HG03442 (cell line): ENCODE measurements around the gene SLC25A13.
"Not testable (repeated sequence)": the region's sequence is repeated elsewhere in the genome, so short reads cannot be mapped to it uniquely, and the experiment has no call there.

Source experiments
- ATAC-seq: cut with Tn5 transposase; IDR thresholded peaks from one replicate; pipeline ENCODE4 v1.9.1; 2021; ENCODE audit warnings: mild to moderate bottlenecking, moderate library complexity; ENCODE audit not compliant: unreplicated experiment

SLC25A13 gene

GRCh38 chr7:96321658-96322372, at the start of gene SLC25A13:
Gene SLC25A13 (minus strand): TSS chr7:96322098. CDS start chr7:96321956, 142 bp downstream.
- peak; percentile 79 for ATAC-seq

- not testable (repeated sequence) for ATAC-seq
These were observed 44.0 kb upstream of the SLC25A13 start for GRCh38 chr7:96365916-96366315.

DNA sequence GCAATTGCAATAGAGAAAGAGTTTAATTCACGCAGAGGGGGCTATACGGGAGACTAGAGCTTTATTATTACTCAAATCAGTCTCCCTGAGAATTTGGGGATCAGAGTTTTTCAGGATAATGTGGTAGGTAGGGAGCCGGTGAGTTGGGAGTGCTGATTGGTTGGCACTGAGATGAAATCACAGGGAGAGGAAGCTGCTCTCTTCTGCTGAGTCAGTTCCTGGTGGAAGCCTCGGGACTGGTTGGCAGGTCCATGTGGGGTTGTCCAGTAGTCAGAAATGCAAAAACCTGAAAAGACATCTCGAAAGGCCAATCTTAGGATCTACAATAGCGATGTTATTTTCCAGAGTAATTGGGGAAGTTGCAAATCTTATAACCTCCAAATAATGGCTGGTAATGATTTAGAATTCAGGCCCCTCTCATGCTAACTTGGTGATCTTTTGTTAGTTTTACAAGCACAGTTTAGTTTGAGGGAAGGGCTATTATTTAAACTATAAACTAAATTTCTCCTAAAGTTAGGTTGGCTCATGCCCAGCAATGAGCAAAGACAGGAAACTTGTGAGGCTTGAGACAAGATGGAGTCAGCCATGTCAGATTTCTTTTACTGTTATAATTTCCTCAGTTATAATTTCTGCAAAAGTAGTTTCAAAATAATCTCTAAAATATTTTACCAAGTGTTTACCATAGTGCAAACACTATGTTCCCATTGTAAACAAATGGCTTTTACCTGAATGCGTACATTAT, 39.4 kb upstream of the SLC25A13 start:
- ATAC-seq, result no peak

DNA sequence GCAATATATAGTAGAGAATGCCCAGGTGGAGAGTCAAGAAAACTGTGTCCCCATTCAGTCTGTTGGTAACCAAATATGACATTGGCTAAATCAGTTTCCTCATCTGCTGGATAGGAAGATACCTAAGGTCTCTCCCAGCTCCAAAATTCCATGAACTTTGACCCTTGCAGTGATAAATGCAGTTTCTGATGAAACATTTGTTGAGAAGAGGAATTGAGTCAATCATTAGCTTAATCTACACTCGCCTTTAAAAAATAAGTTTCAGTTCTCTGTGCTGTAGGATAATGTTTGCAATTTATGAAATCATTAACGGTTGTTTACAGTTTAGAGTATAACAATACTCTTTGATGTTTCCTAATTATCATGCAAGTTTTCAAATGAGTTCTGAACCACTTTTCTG, 38.0 kb upstream of the SLC25A13 start:
- ATAC-seq, result no peak

GRCh38 chr7:96358236-96358971, 36.5 kb upstream of the SLC25A13 start:
- not testable (repeated sequence) for ATAC-seq

- no peak for ATAC-seq
These were observed 34.1 kb upstream of the SLC25A13 start for GRCh38 chr7:96355990-96356506.

DNA sequence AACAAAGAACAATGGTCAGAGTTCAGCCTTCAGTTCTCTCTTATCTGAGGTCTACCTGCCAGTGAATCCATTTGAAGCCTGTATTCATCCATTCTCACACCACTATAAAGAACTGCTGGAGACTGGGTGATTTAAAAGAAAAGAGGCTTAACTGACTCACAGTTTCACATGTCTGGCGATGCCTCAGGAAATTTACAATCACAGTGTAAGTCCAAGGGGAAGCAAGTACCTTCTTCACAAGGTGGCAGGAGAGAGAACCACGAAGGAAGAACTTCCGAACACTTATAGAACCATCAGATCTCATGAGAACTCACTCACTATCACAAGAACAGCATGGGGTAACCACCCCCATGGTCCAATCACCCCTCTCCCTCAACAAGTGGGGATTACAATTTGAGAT, 33.0 kb upstream of the SLC25A13 start:
- ATAC-seq, result no peak

DNA sequence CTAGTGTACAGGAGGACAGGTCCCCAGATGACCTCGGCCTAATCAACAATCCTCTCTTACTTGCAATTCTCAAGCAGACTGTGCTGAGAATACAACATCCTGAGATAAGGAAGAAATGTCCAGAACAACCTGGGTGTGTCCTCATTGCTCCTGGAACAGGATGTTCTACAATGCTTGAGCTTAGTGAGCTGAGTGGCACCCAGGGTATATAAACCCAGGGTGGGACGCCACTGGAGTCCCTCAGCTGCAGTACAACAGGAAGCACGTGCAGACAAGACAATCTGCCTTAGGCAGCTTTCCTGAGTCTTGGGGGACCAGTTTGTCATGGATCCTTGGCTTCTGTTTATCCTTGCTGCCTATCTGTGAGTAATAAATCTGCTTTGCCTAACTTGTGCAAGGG, 27.7 kb upstream of the SLC25A13 start:
- no peak for ATAC-seq

DNA sequence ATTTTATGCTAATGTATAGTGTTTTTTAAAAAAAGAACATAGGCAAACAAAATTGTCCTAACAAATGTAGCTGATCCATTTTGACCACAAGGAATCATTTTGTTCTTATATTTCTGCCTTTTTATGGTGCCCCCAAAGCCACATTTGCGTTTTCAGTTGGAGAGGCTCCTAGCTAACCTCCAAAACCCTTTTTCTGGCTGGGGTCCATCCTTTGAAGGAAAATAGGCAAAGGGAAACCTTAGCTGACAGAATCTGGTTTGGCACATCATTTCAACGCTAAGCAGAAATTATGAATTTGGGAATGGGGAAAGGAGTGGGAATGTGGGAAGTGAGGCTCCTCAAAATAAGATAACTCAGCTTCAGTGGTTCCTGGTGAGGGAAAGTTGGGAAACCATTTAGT, 25.6 kb upstream of the SLC25A13 start:
- no peak for ATAC-seq

- ATAC-seq, result no peak
These were observed 24.5 kb upstream of the SLC25A13 start for GRCh38 chr7:96346293-96346953.

GRCh38 chr7:96344236-96344635, 22.3 kb upstream of the SLC25A13 start:
- peak; percentile 54 for ATAC-seq

DNA sequence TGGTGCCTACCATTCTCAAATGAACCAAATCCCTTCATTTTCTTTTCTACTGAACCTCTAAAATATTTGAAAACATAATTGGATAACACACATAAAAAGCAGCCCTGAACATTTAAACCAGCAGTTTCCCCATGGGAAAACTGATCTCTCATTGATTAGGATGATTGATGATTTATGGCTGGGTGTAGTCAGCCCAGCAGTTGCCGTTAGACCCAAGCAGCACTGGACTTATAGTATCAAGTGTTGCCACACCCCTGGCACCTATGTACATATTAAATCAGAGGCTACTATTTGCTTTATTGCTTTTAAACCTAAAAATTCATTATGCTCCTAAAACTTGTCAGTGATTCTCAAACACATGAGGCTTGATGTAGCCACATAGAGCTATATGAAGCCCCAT, 20.2 kb upstream of the SLC25A13 start:
- no peak for ATAC-seq

GRCh38 chr7:96337519-96337918, 15.6 kb upstream of the SLC25A13 start:
- no peak for ATAC-seq

DNA sequence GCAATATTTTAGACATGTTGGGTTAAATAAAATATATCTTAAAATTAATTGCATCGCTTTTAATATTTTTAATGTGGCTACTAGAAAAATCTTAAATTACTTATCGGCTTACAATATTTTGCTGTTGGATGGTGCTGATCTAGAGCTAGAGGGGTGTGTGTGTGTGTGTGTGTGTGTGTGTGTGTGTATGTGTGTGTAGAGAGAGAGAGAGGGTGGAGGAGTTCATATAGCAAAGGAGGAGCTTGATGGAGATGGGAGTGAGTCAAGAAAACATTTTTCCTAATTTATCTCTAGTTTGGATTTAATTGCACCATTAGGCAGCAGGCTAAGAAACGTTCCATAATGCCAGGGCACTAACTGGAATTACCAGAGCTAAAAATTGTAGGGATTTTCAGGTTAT, 10.4 kb upstream of the SLC25A13 start:
- no peak for ATAC-seq

GRCh38 chr7:96331775-96332174, 9.9 kb upstream of the SLC25A13 start:
- ATAC-seq, result no peak

- no peak for ATAC-seq
These were observed 9.3 kb upstream of the SLC25A13 start for GRCh38 chr7:96331233-96331632.

- no peak for ATAC-seq
These were observed 8.3 kb upstream of the SLC25A13 start for GRCh38 chr7:96330193-96330592.

DNA sequence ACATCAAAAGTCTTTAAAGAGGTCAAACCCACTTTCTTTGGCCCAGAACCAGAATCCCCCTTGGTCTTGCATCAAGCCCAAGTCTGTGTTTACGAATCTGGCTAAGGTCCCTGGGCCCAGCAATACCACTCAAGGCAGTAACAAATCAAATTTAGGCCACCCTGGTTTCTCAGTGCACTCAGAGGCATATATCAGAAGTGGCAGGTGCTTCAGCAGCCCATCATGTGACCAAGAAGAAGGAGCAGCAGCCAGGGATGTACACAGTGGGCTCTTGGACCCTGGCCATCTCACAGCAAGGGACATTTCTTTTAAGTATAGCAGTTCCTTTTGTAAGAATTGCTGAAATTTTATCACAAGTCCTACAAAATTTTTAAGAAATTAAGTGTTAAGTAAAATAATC, 7.3 kb upstream of the SLC25A13 start:
- ATAC-seq, result no peak

GRCh38 chr7:96328016-96328415, 6.1 kb upstream of the SLC25A13 start:
- no peak for ATAC-seq

DNA sequence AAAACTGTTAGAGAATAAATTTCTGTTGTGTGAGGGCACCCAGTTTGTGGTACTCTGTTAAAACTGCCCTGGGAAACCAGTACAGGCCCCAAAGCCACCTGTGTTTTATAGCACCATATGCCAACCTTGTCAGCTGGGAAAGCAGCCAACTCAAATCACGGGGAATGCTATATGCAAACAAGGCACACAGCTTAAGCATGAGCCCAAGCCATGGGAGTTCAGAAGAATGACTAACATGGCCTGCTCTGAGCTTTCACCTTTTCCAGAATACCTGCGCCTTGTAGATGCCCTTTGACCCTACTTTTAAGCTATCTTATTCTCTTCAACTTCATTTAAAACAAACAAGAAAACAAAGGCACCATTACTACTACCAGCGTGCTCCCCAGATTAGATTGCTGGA, 5.5 kb upstream of the SLC25A13 start:
- ATAC-seq, result no peak

GRCh38 chr7:96326752-96327151, 4.9 kb upstream of the SLC25A13 start:
- ATAC-seq, result not testable (repeated sequence)
